Coronary artery (tissue), 2 donors: Measurements from ENCODE around the gene ZPR1.
"Not testable (repeated sequence)": the region's sequence is repeated elsewhere in the genome, so short reads cannot be mapped to it uniquely, and the experiment has no call there.

ENCODE experiments used
- DNase-seq: peaks from one replicate; pipeline ENCODE4 v3.0.0-alpha.2; 2017; ENCODE audit warnings: low spot score
- H3K27ac ChIP-seq, 2 donors: fragments of 200-600 bp; sonication (generic); one replicate each; pipeline ENCODE4 v1.5.1; 2016 to 2019
- H3K4me3 ChIP-seq: fragments of 200-600 bp; sonication (generic); 2 replicates; pipeline ENCODE4 v1.5.1; 2016; ENCODE audit warnings: mild to moderate bottlenecking, moderate library complexity
- CTCF ChIP-seq: fragments of 200-600 bp; sonication (generic); IDR thresholded peaks from one replicate; pipeline ENCODE4 v1.5.1; 2019; ENCODE audit warnings: antibody characterized with exemption

Gene ZPR1

GRCh38 chr11:116808262-116809175, 20.7 kb upstream of the ZPR1 start:
- no peak for DNase-seq
- H3K4me3 ChIP-seq, result no peak overlapping the region
- no peak for TF ChIP-seq CTCF
- H3K27ac ChIP-seq, result no peak overlapping the region

GRCh38 chr11:116807601-116808261, 19.9 kb upstream of the ZPR1 start:
- TF ChIP-seq CTCF, result no peak
- H3K27ac ChIP-seq, result no peak overlapping the region
- DNase-seq, result no peak
- no peak overlapping the region for H3K4me3 ChIP-seq

DNA sequence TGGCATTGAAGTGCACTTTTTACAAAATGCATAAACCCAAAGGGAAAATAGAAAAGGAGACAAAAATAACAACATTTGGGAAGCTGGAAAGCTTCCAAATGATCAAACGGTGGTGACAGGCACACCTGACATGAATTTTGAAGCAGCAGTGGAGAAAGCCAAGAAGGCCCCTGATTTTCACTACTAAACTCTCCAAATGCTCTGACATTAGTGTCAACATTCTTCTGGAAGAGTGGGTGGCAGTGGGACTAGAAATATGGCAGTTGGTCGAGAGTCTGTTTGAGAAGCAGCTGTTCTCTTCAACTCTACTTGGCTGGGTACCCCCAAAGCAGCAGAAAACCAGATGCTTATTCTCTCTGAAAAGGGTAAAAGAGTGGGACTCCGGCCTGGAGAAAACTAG, 16.2 kb upstream of the ZPR1 start:
- no peak for DNase-seq
- no peak for TF ChIP-seq CTCF
- Histone ChIP-seq H3K4me3 (no peak overlapping the region), H3K27ac (no peak overlapping the region)

- not testable (repeated sequence) for H3K4me3 ChIP-seq, DNase-seq, H3K27ac ChIP-seq
Measured at GRCh38 chr11:116801662-116802061, 13.8 kb upstream of the ZPR1 start.

- no peak overlapping the region for H3K27ac ChIP-seq
- no peak overlapping the region for H3K4me3 ChIP-seq
- no peak for TF ChIP-seq CTCF
- no peak for DNase-seq
Measured at GRCh38 chr11:116800610-116801009, 12.8 kb upstream of the ZPR1 start.

DNA sequence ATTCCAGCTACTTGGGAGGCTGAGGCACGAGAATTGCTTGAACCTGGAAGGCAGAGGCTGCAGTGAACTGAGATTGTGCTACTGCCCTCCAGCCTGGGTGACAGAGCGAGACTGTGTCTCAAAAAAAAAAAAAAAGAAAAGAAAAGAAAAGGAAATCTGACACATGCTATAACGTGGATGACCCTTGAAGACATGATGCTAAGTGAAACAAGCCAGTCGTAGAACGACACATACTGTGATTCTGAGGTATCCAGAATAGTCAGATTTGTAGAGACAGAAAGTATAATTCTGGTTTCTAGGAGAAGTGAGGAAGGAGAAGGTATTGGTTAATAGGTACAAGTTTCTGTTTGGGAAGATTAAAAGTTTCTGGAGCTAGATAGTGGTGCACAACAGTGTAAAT, 10.5 kb upstream of the ZPR1 start:
- Histone ChIP-seq H3K27ac (no peak overlapping the region), H3K4me3 (no peak overlapping the region)
- DNase-seq, result no peak
- TF ChIP-seq CTCF, result no peak

DNA sequence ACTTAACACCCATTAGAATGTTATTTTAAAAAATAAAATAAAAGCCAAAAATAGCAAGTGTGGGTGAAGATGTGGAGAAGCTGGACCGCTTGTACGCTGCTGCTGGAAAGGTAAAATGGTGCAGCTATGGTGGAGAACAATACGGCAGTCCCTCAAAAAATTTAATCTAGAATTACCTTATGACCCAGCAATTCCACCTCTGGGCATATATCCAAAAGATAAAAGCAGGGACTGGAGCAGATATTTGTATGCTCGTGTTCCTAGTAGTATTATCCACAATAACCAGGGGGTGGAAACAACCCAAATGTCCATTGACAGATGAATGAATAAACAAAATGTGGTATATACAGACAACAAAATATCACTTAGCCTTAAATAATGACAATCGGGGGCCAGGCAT, 10.0 kb upstream of the ZPR1 start:
- DNase-seq, result no peak
- TF ChIP-seq CTCF, result no peak
- Histone ChIP-seq H3K27ac (no peak overlapping the region), H3K4me3 (no peak overlapping the region)
